ENCODE results near the gene PIGU.

PIGU gene

GRCh38 chr20:34532320-34532719 lies 144.6 kb downstream of the PIGU start:
- no peak for DNase-seq
- H3K36me3 ChIP-seq, result peaks cover 75% of the 10 kb centered on the region
- no peaks in the 10 kb centered on the region for H3K27me3 ChIP-seq (ENCODE audit: insufficient read depth, low read depth, severe bottlenecking)
- TF ChIP-seq CTCF (IDR thresholded peaks at IDR 0.05; ENCODE audit: low read depth, low read length), result no peak
- H3K27ac ChIP-seq, result no peak overlapping the region
- no peak overlapping the region for H3K4me3 ChIP-seq (ENCODE audit: low read depth, low read length)
- no peaks in the 10 kb centered on the region for H3K9me3 ChIP-seq (ENCODE audit: severe bottlenecking)

GRCh38 chr20:34531608-34532265 lies 145.2 kb downstream of the PIGU start:
- H3K9me3 ChIP-seq (ENCODE audit: severe bottlenecking), result no peaks in the 10 kb centered on the region
- H3K27ac ChIP-seq, result no peak overlapping the region
- DNase-seq, result no peak
- no peak for TF ChIP-seq CTCF (IDR thresholded peaks at IDR 0.05; ENCODE audit: low read depth, low read length)
- no peak overlapping the region for H3K4me3 ChIP-seq (ENCODE audit: low read depth, low read length)
- H3K36me3 ChIP-seq, result peaks cover 75% of the 10 kb centered on the region
- H3K27me3 ChIP-seq (ENCODE audit: insufficient read depth, low read depth, severe bottlenecking), result no peaks in the 10 kb centered on the region

GRCh38 chr20:34530342-34530741 lies 146.6 kb downstream of the PIGU start:
- Histone ChIP-seq H3K27me3 (ENCODE audit: insufficient read depth, low read depth, severe bottlenecking) (no peaks in the 10 kb centered on the region), H3K36me3 (peaks cover 68% of the 10 kb centered on the region), H3K4me3 (ENCODE audit: low read depth, low read length) (no peak overlapping the region), H3K27ac (no peak overlapping the region), H3K9me3 (ENCODE audit: severe bottlenecking) (no peaks in the 10 kb centered on the region)
- no peak for TF ChIP-seq CTCF (IDR thresholded peaks at IDR 0.05; ENCODE audit: low read depth, low read length)
- no peak for DNase-seq

- no peak for TF ChIP-seq CTCF (IDR thresholded peaks at IDR 0.05; ENCODE audit: low read depth, low read length)
- Histone ChIP-seq H3K27me3 (ENCODE audit: insufficient read depth, low read depth, severe bottlenecking) (no peaks in the 10 kb centered on the region), H3K36me3 (peaks cover 64% of the 10 kb centered on the region), H3K4me3 (ENCODE audit: low read depth, low read length) (no peak overlapping the region), H3K9me3 (ENCODE audit: severe bottlenecking) (no peaks in the 10 kb centered on the region), H3K27ac (no peak overlapping the region)
- no peak for DNase-seq
Measured at GRCh38 chr20:34529742-34530141, 147.2 kb downstream of the PIGU start.

GRCh38 chr20:34528921-34529297 lies 148.0 kb downstream of the PIGU start:
- peaks cover 57% of the 10 kb centered on the region for H3K36me3 ChIP-seq
- TF ChIP-seq CTCF (IDR thresholded peaks at IDR 0.05; ENCODE audit: low read depth, low read length), result no peak
- H3K27ac ChIP-seq, result no peak overlapping the region
- no peak for DNase-seq
- H3K4me3 ChIP-seq (ENCODE audit: low read depth, low read length), result no peak overlapping the region
- H3K27me3 ChIP-seq (ENCODE audit: insufficient read depth, low read depth, severe bottlenecking), result no peaks in the 10 kb centered on the region
- no peaks in the 10 kb centered on the region for H3K9me3 ChIP-seq (ENCODE audit: severe bottlenecking)

GRCh38 chr20:34527016-34527415 lies 149.9 kb downstream of the PIGU start:
- Histone ChIP-seq H3K4me3 (ENCODE audit: low read depth, low read length) (no peak overlapping the region), H3K36me3 (peaks cover 46% of the 10 kb centered on the region), H3K27ac (no peak overlapping the region), H3K9me3 (ENCODE audit: severe bottlenecking) (no peaks in the 10 kb centered on the region), H3K27me3 (ENCODE audit: insufficient read depth, low read depth, severe bottlenecking) (no peaks in the 10 kb centered on the region)
- DNase-seq, result no peak
- no peak for TF ChIP-seq CTCF (IDR thresholded peaks at IDR 0.05; ENCODE audit: low read depth, low read length)
